PFSK-1 (cell line): Measurements from ENCODE around the gene SLC7A6.

ENCODE experiments used
- FOXP2 ChIP-seq: optimal IDR thresholded peaks from 2 replicates; pipeline ENCODE3; 2011; ENCODE audit warnings: borderline replicate concordance, control low read depth, inconsistent platforms; ENCODE audit not compliant: insufficient read depth; ENCODE audit errors: extremely low read length, extremely low read depth
- POLR2AphosphoS5 ChIP-seq: IDR thresholded peaks from 2 replicates; pipeline ENCODE4 v1.6.1; 2012; ENCODE audit warnings: low read depth, mild to moderate bottlenecking, control low read depth, low read length, moderate library complexity
- SIN3A ChIP-seq: IDR thresholded peaks from 2 replicates; pipeline ENCODE4 v1.6.1; 2012; ENCODE audit warnings: mild to moderate bottlenecking, low read length, moderate library complexity, borderline replicate concordance; ENCODE audit not compliant: insufficient read depth
- TAF1 ChIP-seq: IDR thresholded peaks from 2 replicates; pipeline ENCODE4 v1.6.1; 2012; ENCODE audit warnings: low read length, control low read depth, borderline replicate concordance; ENCODE audit not compliant: insufficient read depth
- TF ChIP-seq, protein P1 (sequence below), 2 experiments: IDR thresholded peaks; 2 replicates each; pipeline versions ENCODE4 v1.6.1 to v1.8.0; 2011 to 2012; ENCODE audit warnings: low read depth in 2 of 2, low read length in 2 of 2, control low read depth in 1 of 2, inconsistent platforms in 1 of 2, mild to moderate bottlenecking in 1 of 2, moderate library complexity in 1 of 2; ENCODE audit not compliant: insufficient read depth in 1 of 2

SLC7A6 gene

DNA sequence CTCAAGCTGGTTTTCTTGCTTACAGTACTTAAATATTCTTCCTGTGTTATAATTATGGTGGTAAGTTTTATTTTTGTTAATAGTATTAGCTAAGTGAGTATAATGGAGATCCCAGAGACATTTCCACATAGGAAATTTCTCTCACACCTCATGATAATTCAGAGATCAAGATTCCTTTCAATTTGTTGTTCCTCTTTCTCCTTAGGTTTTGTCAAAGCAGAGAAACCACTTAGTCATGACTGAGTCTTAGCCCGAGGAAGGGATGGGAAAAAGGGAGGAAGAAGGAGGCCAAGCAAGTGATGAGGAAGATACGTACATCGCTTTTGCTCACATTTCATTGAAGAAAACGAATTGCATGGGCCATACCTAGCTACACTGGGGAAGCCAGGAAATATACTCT lies 46.8 kb upstream of the SLC7A6 start:
- TF ChIP-seq FOXP2, result no peak
- TF ChIP-seq POLR2AphosphoS5, result no peak
- no peak for TF ChIP-seq TAF1
- TF ChIP-seq, protein P1, sequence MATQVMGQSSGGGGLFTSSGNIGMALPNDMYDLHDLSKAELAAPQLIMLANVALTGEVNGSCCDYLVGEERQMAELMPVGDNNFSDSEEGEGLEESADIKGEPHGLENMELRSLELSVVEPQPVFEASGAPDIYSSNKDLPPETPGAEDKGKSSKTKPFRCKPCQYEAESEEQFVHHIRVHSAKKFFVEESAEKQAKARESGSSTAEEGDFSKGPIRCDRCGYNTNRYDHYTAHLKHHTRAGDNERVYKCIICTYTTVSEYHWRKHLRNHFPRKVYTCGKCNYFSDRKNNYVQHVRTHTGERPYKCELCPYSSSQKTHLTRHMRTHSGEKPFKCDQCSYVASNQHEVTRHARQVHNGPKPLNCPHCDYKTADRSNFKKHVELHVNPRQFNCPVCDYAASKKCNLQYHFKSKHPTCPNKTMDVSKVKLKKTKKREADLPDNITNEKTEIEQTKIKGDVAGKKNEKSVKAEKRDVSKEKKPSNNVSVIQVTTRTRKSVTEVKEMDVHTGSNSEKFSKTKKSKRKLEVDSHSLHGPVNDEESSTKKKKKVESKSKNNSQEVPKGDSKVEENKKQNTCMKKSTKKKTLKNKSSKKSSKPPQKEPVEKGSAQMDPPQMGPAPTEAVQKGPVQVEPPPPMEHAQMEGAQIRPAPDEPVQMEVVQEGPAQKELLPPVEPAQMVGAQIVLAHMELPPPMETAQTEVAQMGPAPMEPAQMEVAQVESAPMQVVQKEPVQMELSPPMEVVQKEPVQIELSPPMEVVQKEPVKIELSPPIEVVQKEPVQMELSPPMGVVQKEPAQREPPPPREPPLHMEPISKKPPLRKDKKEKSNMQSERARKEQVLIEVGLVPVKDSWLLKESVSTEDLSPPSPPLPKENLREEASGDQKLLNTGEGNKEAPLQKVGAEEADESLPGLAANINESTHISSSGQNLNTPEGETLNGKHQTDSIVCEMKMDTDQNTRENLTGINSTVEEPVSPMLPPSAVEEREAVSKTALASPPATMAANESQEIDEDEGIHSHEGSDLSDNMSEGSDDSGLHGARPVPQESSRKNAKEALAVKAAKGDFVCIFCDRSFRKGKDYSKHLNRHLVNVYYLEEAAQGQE (IDR thresholded peaks at IDR 0.05; ENCODE audit: insufficient read depth in 1 of 2, low read depth in 2 of 2, low read length in 2 of 2), result no peak
- TF ChIP-seq SIN3A, result no peak

DNA sequence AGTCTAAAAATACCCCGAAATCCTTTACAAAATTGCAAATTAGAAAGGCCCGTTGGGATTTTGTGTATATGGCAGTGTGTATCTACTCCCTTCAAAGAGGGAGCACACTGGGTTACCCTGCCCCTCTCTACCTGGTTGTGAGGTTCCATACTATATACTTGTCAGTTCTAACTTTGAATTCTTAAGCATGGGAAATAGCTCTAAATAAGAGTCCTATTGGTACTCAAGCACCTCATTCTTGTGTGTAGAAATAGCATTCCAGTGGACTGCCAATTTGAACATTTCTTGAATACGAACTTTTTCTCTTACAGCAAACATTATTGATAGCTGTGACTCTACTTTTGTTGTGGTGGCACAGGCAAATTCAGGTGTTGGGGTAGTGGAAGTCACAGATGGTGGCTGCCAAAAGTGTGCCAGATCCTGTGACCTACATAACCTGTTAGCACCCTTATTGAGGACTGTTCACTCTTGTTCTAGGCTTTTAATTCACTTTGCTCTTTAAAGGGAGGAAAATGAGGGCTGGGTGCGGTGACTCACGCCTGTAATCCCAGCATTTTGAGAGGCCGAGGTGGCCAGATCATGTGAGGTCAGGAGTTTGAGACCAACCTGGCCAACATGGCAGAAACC lies 44.5 kb upstream of the SLC7A6 start:
- TF ChIP-seq SIN3A (no peak), POLR2AphosphoS5 (no peak), FOXP2 (no peak), TAF1 (no peak)
- TF ChIP-seq, protein P1 (IDR thresholded peaks at IDR 0.05; ENCODE audit: insufficient read depth in 1 of 2, low read depth in 2 of 2, low read length in 2 of 2), result no peak

DNA sequence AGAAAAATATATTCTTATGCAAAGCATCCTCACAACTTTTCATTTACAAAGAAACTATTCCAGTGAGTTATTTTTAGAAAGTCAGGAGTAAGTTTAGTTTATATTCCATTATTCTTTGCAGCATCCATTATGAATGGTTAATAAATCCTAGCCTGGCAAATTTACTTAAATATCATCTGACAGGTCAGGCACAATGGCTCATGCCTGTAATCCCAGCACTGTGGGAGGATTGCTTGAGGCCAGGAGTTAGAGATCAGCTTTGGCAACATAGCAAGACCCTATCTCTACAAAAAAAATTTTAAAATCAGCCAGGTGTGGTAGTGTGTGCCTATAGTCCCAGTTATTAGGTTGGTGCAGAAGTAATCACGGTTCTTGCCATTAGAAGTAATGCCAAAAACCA lies 41.3 kb upstream of the SLC7A6 start:
- no peak for TF ChIP-seq FOXP2
- no peak for TF ChIP-seq TAF1
- no peak for TF ChIP-seq POLR2AphosphoS5
- no peak for TF ChIP-seq SIN3A
- TF ChIP-seq, protein P1 (IDR thresholded peaks at IDR 0.05; ENCODE audit: insufficient read depth in 1 of 2, low read depth in 2 of 2, low read length in 2 of 2), result no peak

DNA sequence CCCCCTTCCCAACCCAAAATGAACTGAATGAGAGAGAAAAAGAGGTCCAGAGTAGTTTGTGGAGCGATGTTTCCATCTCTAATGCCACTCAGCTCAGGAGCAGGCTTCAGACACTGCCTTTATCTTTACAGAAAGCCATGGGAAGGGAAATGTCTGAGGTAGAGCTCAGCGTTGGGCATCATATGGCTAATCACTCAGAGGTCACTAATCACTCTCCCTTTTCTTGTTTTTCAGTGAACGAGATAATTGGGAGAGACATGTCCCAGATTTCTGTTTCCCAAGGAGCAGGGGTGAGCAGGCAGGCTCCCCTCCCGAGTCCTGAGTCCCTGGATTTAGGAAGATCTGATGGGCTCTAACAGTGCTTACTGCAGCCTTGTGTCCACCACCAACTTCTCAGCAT lies 38.2 kb upstream of the SLC7A6 start:
- TF ChIP-seq, protein P1 (IDR thresholded peaks at IDR 0.05; ENCODE audit: insufficient read depth in 1 of 2, low read depth in 2 of 2, low read length in 2 of 2), result no peak
- no peak for TF ChIP-seq SIN3A
- TF ChIP-seq TAF1, result no peak
- no peak for TF ChIP-seq FOXP2
- TF ChIP-seq POLR2AphosphoS5, result no peak
